ENCODE results near the gene PSEN1. TPM values are rescaled to one million over a fixed set of nuclear protein-coding genes. Genes with fewer than 3 reads are reported as not detected.

The PSEN1 gene
- total and polyA plus RNA-seq, 2 of the 8 experiments (the other 6 are each of a cell fraction or from before 2014, with no cell fraction given): 10.1 to 38.7 TPM

GRCh38 chr14:73260574-73260973, 124.3 kb downstream of the PSEN1 start:
- no peak overlapping the region for H3K9ac ChIP-seq (replicated peaks in 1 of 4; ENCODE audit: extremely low read depth in 1 of 4, low read depth in 3 of 4, low read length in 3 of 4)
- no peak overlapping the region for H2BK15ac ChIP-seq (ENCODE audit: low read length)
- H3K79me2 ChIP-seq (ENCODE audit: control insufficient read depth in 1 of 2, insufficient read depth in 2 of 2, low read length in 2 of 2): no peaks in the 10 kb centered on the region
- no peak overlapping the region for H4K5ac ChIP-seq (ENCODE audit: insufficient read length, low read depth, low read length)
- H3K4ac ChIP-seq (replicated peaks; ENCODE audit: insufficient read length, low read depth, low read length): no peak overlapping the region
- no peak overlapping the region for H2BK12ac ChIP-seq (ENCODE audit: low read depth, low read length)
- 97% methylated on average over 10 of the region's 11 CpGs; no CpG with 5 or more reads in 1 of the 2 experiments for WGBS, 2 experiments (ENCODE audit: extremely low coverage in 1 of 2, insufficient coverage in 1 of 2, insufficient read length in 1 of 2, insufficient replicate concordance in 2 of 2, low coverage in 1 of 2, low lambda C conversion rate in 2 of 2, missing lambda C conversion rate in 1 of 2)
- POLR2A ChIA-PET (ENCODE audit: partially characterized antibody): interaction anchor here (1.0 to 1.6 kb wide), 3 partner anchors 10 to 43 kb away, joined by 3 to 4 read pairs (median 4); no protein-coding TSS in a partner anchor
- CTCF ChIA-PET (ENCODE audit: partially characterized antibody): interaction anchor here (1.0 kb wide), 1 partner anchor 24 kb away, joined by 4 read pairs; no protein-coding TSS in a partner anchor
- no peak overlapping the region for H3K14ac ChIP-seq (ENCODE audit: insufficient read length)
- H2BK5ac ChIP-seq (ENCODE audit: low read depth, low read length): no peak overlapping the region
- no peak overlapping the region for H3K4me3 ChIP-seq (ENCODE audit: extremely low read depth in 1 of 4, insufficient read depth in 2 of 4, low read depth in 3 of 4, low read length in 4 of 4)
- no peak overlapping the region for H2AK5ac ChIP-seq (ENCODE audit: low read depth, low read length)
- DNase-seq (ENCODE audit: low read depth in 1 of 2, low spot score in 2 of 2) (no peak), FAIRE-seq (no peak)
- H2BK20ac ChIP-seq (ENCODE audit: low read length): no peak overlapping the region
- no peak overlapping the region; the same call in 1 of the 2 replicates for H4K8ac ChIP-seq (ENCODE audit: extremely low read depth, insufficient read depth, low read length)
- H4K20me1 ChIP-seq (replicated peaks in 1 of 2; ENCODE audit: control insufficient read depth in 1 of 2, insufficient read depth in 2 of 2, low read length in 2 of 2): peaks cover 0 to 7% of the 10 kb centered on the region in 2 experiments
- H3K56ac ChIP-seq (replicated peaks; ENCODE audit: insufficient read length, low read depth, low read length): no peak overlapping the region
- no peaks in the 10 kb centered on the region; a peak in 1 of 7 replicates for H3K4me1 ChIP-seq (replicated peaks in 1 of 4; ENCODE audit: control insufficient read depth in 3 of 4, insufficient read depth in 4 of 4, low read length in 3 of 4)
- no peaks in the 10 kb centered on the region for H3K23me2 ChIP-seq (ENCODE audit: low read depth, low read length)
- H3K27ac ChIP-seq (ENCODE audit: low read depth, low read length): no peak overlapping the region
- no peak overlapping the region for H3K18ac ChIP-seq (ENCODE audit: extremely low read depth, low read length)
- peaks cover 0 to 25% (median 9%) of the 10 kb centered on the region in 4 experiments; a peak in 4 of 8 replicates for H3K36me3 ChIP-seq (ENCODE audit: control insufficient read depth in 2 of 4, insufficient read depth in 4 of 4, low read length in 3 of 4)
- no peak for TF ChIP-seq SIN3A (conservative IDR thresholded peaks at IDR 0.05 in 1 of 2, IDR thresholded peaks at IDR 0.05 in 1 of 2; ENCODE audit: low read depth in 1 of 2, low read length in 2 of 2)
- TF ChIP-seq GTF2F1 (IDR thresholded peaks at IDR 0.05; ENCODE audit: borderline replicate concordance, low read depth, low read length): no peak
- H3K4me2 ChIP-seq (ENCODE audit: insufficient read depth in 1 of 2, low read depth in 2 of 2, low read length in 2 of 2): no peak overlapping the region
- no peak overlapping the region for H3K23ac ChIP-seq (ENCODE audit: insufficient read length)
- H3K9me3 ChIP-seq (ENCODE audit: insufficient read depth in 2 of 2, low read depth in 1 of 2, low read length in 1 of 2): no peaks in the 10 kb centered on the region
- H3K27me3 ChIP-seq (replicated peaks in 1 of 4; ENCODE audit: control insufficient read depth in 3 of 4, extremely low read depth in 1 of 4, insufficient read depth in 3 of 4, low read length in 3 of 4): no peaks in the 10 kb centered on the region
- no peak overlapping the region for H2BK120ac ChIP-seq (replicated peaks; ENCODE audit: low read depth, low read length)
- no peaks in the 10 kb centered on the region for H3K79me1 ChIP-seq (ENCODE audit: low read depth, low read length)
- no peak overlapping the region for H2AFZ ChIP-seq (ENCODE audit: low read length)
- no peak overlapping the region for H4K91ac ChIP-seq (replicated peaks; ENCODE audit: insufficient read length, low read length)

All from H1 (cell line).